Measurements from ENCODE around the gene MRTFA.

GRCh38 chr22:40434106-40434505 is 202.4 kb downstream of the MRTFA start:
- TF ChIP-seq CTCF (conservative IDR thresholded peaks at IDR 0.05; ENCODE audit: low read length): no peak
- no peak for TF ChIP-seq EZH2phosphoT487 (IDR thresholded peaks at IDR 0.05; ENCODE audit: borderline replicate concordance, low read depth, low read length)
